Right lobe of liver (tissue), 6 donors: ENCODE results near the gene PLIN3. TPM values are rescaled to one million over a fixed set of nuclear protein-coding genes. Genes with fewer than 3 reads are reported as not detected.
A peak's percentile ranks its signal among the peaks of the same experiment; 100 is the strongest.
"Not testable (repeated sequence)": the region's sequence is repeated elsewhere in the genome, so short reads cannot be mapped to it uniquely, and the experiment has no call there.

Experiments used
- ATAC-seq, 4 donors: fragments of 200-7000 bp; cut with Tn5 transposase; one replicate each; pipeline ENCODE4 v1.9.1; 2020; ENCODE audit warnings: mild to moderate bottlenecking in 4 of 4, moderate library complexity in 4 of 4
- DNase-seq, 3 donors: peaks; one replicate each; pipeline ENCODE4 v3.0.0-alpha.2; 2020
- H3K27ac ChIP-seq, 3 donors: fragments of 200-600 bp; one replicate each; pipeline ENCODE4 v1.8.0; 2022
- H3K27me3 ChIP-seq, 2 donors: fragments of 200-600 bp; one replicate each; pipeline ENCODE4 v1.8.0; 2022
- H3K36me3 ChIP-seq, 4 donors: fragments of 200-600 bp; sonication (generic) in 1 of 4; one replicate each; pipeline versions ENCODE4 v1.5.1 to v1.8.0; 2017 to 2022; ENCODE audit warnings: control low read depth in 1 of 4
- H3K4me1 ChIP-seq, 4 donors: fragments of 200-600 bp; sonication (generic) in 1 of 4; one replicate each; pipeline versions ENCODE4 v1.5.1 to v1.8.0; 2017 to 2022; ENCODE audit warnings: control low read depth in 1 of 4
- H3K4me3 ChIP-seq, 3 donors: fragments of 200-600 bp; one replicate each; pipeline ENCODE4 v1.8.0; 2022
- H3K9me3 ChIP-seq, 4 donors: fragments of 200-600 bp; sonication (generic) in 1 of 4; one replicate each; pipeline versions ENCODE4 v1.5.1 to v1.8.0; 2017 to 2022; ENCODE audit warnings: control low read depth in 1 of 4
- POLR2A ChIP-seq: fragments of 450-650 bp; IDR thresholded peaks from one replicate; pipeline ENCODE4 v1.6.1; 2017; ENCODE audit warnings: antibody characterized with exemption, mild to moderate bottlenecking
- WGBS: methylation state at CpG from one replicate; pipeline ENCODE4 v1.1.6; 2018; ENCODE audit warnings: low coverage, low lambda C conversion rate; ENCODE audit not compliant: insufficient coverage; ENCODE audit errors: missing lambda C conversion rate; 5-methylcytosine and 5-hydroxymethylcytosine counted together
- intact Hi-C, 2 donors: fragments of 100-400 bp; cut with DNase I; formaldehyde crosslinking; loops; one replicate each; pipeline versions ENCODE4 v1.11.2 to v1.14.1; 2022
- total RNA-seq, 6 experiments: library from RNA; depleted of rRNA in 2 of 6; stranded (reverse); fragments of >200 nt in 2 of 6; fragmentation: NEBNext Ultra II Directional in 3 of 6; extraction: Animal tissue kit (Norgen Biotek cat#: 25700) in 3 of 6; gene quantifications; one replicate each; pipeline versions ENCODE4 v1.1.0 to v1.2.4, GENCODE V29; 2016 to 2023
- TF ChIP-seq, protein P1 (sequence below), 4 donors: fragments of 200-600 bp in 3 of 4; fragments of 450-650 bp in 1 of 4; IDR thresholded peaks; one replicate each; pipeline versions ENCODE4 v1.5.1 to v1.8.0; 2016 to 2022; ENCODE audit warnings: antibody characterized with exemption in 4 of 4, mild to moderate bottlenecking in 2 of 4
- donor health status: DM: no; HTN: yes; CAD: no.
- donor health status: DM: no; HTN: no; CAD: no.
- donor health status: DM: no; HTN: no; CAD: no.
- donor health status: DM: no; HTN: yes; CAD: no.
- donor health status: DM: no; HTN: yes; CAD: no.

Gene PLIN3
- total RNA-seq, 6 experiments from 2014 or later = 10.8 to 53.9 (median 19.6) TPM

- peaks cover 0 to 5% (median under 1%) of the 10 kb centered on the region in 4 donors for H3K36me3 ChIP-seq
- H3K4me3 ChIP-seq = no peak overlapping the region
- TF ChIP-seq, protein P1, sequence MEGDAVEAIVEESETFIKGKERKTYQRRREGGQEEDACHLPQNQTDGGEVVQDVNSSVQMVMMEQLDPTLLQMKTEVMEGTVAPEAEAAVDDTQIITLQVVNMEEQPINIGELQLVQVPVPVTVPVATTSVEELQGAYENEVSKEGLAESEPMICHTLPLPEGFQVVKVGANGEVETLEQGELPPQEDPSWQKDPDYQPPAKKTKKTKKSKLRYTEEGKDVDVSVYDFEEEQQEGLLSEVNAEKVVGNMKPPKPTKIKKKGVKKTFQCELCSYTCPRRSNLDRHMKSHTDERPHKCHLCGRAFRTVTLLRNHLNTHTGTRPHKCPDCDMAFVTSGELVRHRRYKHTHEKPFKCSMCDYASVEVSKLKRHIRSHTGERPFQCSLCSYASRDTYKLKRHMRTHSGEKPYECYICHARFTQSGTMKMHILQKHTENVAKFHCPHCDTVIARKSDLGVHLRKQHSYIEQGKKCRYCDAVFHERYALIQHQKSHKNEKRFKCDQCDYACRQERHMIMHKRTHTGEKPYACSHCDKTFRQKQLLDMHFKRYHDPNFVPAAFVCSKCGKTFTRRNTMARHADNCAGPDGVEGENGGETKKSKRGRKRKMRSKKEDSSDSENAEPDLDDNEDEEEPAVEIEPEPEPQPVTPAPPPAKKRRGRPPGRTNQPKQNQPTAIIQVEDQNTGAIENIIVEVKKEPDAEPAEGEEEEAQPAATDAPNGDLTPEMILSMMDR (IDR thresholded peaks at IDR 0.05) = no peak
- TF ChIP-seq POLR2A = no peak
- intact Hi-C loops = no loop called here
- H3K27ac ChIP-seq = no peak overlapping the region
- DNase-seq (no peak), ATAC-seq (no peak)
- H3K4me1 ChIP-seq = peaks cover 0 to 14% (median 4%) of the 10 kb centered on the region in 4 donors
- no peaks in the 10 kb centered on the region for H3K27me3 ChIP-seq
- 50% methylated on average over 2 of the region's 6 CpGs for WGBS
- no peaks in the 10 kb centered on the region for H3K9me3 ChIP-seq
These were observed 43.9 kb downstream of the PLIN3 start for GRCh38 chr19:4823577-4823976.

DNA sequence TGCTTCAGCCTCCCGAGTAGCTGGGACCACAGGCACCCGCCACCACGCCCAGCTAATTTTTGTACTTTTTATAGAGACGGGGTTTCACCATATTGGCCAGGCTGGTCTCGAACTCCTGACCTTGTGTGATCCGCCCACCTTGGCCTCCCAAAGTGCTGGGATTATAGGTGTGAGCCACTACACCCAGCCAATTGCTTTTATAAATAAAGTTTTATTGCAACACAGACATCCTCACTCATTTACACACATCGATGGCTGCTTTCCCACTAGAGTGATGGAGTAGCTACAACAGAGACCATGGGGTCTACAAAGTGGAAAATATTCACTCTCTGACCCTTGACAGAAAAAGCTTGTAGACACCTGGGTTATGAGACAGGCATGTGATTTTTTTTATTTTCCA is 45.1 kb downstream of the PLIN3 start:
- H3K36me3 ChIP-seq = peaks cover 0 to 14% (median 6%) of the 10 kb centered on the region in 4 donors
- H3K9me3 ChIP-seq, DNase-seq, H3K27ac ChIP-seq, ATAC-seq, H3K4me1 ChIP-seq, H3K4me3 ChIP-seq, intact Hi-C loops, H3K27me3 ChIP-seq: not testable (repeated sequence)
- 97% methylated on average over 7 of the region's 7 CpGs for WGBS

DNA sequence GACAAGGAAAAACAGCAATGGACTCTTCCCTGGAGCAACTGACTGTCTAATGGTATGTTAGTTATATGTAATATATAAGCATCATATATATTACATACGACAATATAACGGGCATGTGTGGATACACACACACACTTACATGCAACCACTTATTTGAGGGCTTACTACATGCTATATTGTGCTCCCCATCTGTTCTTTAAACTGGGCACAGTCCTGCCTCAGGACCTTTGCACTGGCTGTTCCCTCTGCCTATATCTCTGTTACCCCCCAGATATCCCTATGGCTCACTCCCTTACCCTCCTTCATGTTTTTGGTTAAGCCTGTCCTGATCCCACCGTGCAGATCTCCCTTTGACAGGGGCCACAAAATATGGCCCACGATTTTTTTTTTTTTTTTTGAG is 46.2 kb downstream of the PLIN3 start:
- intact Hi-C loops = no loop called here
- TF ChIP-seq POLR2A = no peak
- TF ChIP-seq, protein P1 (IDR thresholded peaks at IDR 0.05) = no peak
- no peak for DNase-seq
- H3K27me3 ChIP-seq = no peaks in the 10 kb centered on the region
- H3K27ac ChIP-seq = no peak overlapping the region
- 67% methylated on average over 3 of the region's 4 CpGs for WGBS
- peaks cover 0 to 19% (median 12%) of the 10 kb centered on the region in 4 donors for H3K36me3 ChIP-seq
- H3K9me3 ChIP-seq = no peaks in the 10 kb centered on the region
- no peak overlapping the region for H3K4me3 ChIP-seq
- H3K4me1 ChIP-seq = no peaks in the 10 kb centered on the region
- ATAC-seq = no peak

GRCh38 chr19:4817467-4818277 is 49.8 kb downstream of the PLIN3 start:
- TF ChIP-seq, protein P1 (IDR thresholded peaks at IDR 0.05) = no peak
- TF ChIP-seq POLR2A = no peak
- no peaks in the 10 kb centered on the region for H3K27me3 ChIP-seq
- peaks cover 0 to 19% (median 12%) of the 10 kb centered on the region in 4 donors for H3K36me3 ChIP-seq
- H3K27ac ChIP-seq = no peak overlapping the region
- peak in 1 of 3 donors; percentile 52 for DNase-seq
- intact Hi-C loops = loop anchor here in 1 of 2 donors (5.0 kb wide), 1 partner anchor 35 kb away; no protein-coding TSS in a partner anchor
- peaks cover 0 to 5% (median 2%) of the 10 kb centered on the region in 4 donors for H3K4me1 ChIP-seq
- H3K9me3 ChIP-seq = no peaks in the 10 kb centered on the region
- H3K4me3 ChIP-seq = no peak overlapping the region
- no peak for ATAC-seq
- 60% methylated on average over 1 of the region's 32 CpGs for WGBS

DNA sequence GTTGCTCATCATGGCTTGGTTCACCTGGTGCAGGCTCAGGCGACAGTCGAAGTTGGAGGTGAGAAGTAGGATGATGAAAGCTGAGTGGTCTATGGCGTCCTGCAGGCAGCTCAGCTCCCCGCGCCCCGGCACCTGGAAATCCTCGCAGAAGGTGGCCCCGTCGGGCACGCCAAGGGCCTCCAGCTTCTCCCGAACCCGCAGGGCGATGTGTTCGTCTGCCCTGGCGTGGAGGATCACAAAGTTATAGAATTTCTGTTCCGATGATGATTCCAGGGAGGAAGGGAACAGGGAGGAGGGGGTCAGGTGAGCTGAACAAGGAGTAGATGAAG is 50.6 kb downstream of the PLIN3 start:
- no peak for DNase-seq
- H3K4me3 ChIP-seq = no peak overlapping the region
- H3K9me3 ChIP-seq = no peaks in the 10 kb centered on the region
- no peaks in the 10 kb centered on the region for H3K27me3 ChIP-seq
- no peak for ATAC-seq
- H3K36me3 ChIP-seq = peaks cover 0 to 19% (median 12%) of the 10 kb centered on the region in 4 donors
- no peak for TF ChIP-seq POLR2A
- TF ChIP-seq, protein P1 (IDR thresholded peaks at IDR 0.05) = no peak
- 100% methylated on average over 1 of the region's 16 CpGs for WGBS
- H3K4me1 ChIP-seq = peaks cover 0 to 5% (median 2%) of the 10 kb centered on the region in 4 donors
- intact Hi-C loops = loop anchor here in 1 of 2 donors (5.0 kb wide), 1 partner anchor 35 kb away; no protein-coding TSS in a partner anchor
- no peak overlapping the region for H3K27ac ChIP-seq
